Activated naive CD4-positive, alpha-beta T cell treated with anti-CD3 and anti-CD28 coated beads, Interleukin-2, amount 10 ng/mL, durations not matched to agents 7 days and 5 days (primary cell): Measurements from ENCODE around the gene PRCD.
A peak's percentile ranks its signal among the peaks of the same experiment; 100 is the strongest.
"Not testable (repeated sequence)": the region's sequence is repeated elsewhere in the genome, so short reads cannot be mapped to it uniquely, and the experiment has no call there.

Source experiments
- CTCF ChIA-PET: fragments of 350-600 bp; sonication (Branson Sonifier 250); formaldehyde crosslinking; loops from one replicate; lab custom pipeline; 2021; ENCODE audit warnings: antibody characterized with exemption; lab: Charles Lee
- DNase-seq: peaks from one replicate; pipeline ENCODE4 v3.0.0-alpha.2; 2020
- H3K27ac Mint-ChIP-seq: one replicate; pipeline ENCODE4 v1.8.0; 2021; ENCODE audit warnings: mild to moderate bottlenecking, moderate library complexity, mixed read lengths
- H3K27me3 Mint-ChIP-seq: one replicate; pipeline ENCODE4 v1.8.0; 2021; ENCODE audit warnings: mild to moderate bottlenecking, mixed read lengths
- H3K36me3 Mint-ChIP-seq: one replicate; pipeline ENCODE4 v1.8.0; 2021; ENCODE audit warnings: mixed read lengths
- H3K4me1 Mint-ChIP-seq: one replicate; pipeline ENCODE4 v1.8.0; 2021; ENCODE audit warnings: mixed read lengths
- H3K4me3 Mint-ChIP-seq: one replicate; pipeline ENCODE4 v1.8.0; 2021; ENCODE audit warnings: mild to moderate bottlenecking, moderate library complexity, mixed read lengths
- H3K9me3 Mint-ChIP-seq: one replicate; pipeline ENCODE4 v1.8.0; 2021; ENCODE audit warnings: mixed read lengths

PRCD gene

DNA sequence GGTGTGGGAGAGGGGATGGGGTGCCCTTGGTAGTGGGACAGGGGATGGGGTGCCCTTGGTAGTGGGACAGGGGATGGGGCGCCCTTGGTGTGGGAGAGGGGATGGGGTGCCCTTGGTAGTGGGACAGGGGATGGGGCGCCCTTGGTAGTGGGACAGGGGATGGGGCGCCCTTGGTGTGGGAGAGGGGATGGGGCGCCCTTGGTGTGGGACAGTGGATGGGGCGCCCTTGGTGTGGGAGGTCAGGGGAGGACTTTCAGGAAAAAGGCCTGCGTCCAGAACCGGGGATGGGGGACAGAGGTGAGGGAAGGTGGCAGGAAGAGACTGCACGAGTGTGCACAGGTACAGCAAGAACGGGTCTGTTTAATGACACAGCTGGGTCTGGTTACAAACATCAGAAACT lies 12.8 kb upstream of the PRCD start:
- Mint-ChIP-seq H3K27ac (peak overlapping the region; percentile 73), H3K4me1 (peaks cover 28% of the 10 kb centered on the region), H3K27me3 (peaks cover 48% of the 10 kb centered on the region)
- DNase-seq, H3K9me3 Mint-ChIP-seq, H3K36me3 Mint-ChIP-seq, H3K4me3 Mint-ChIP-seq: not testable (repeated sequence)
- CTCF ChIA-PET: interaction anchor here (1.0 to 1.4 kb wide), 3 partner anchors 25 to 187 kb away, joined by 3 to 4 read pairs (median 4); no protein-coding TSS in a partner anchor

DNA sequence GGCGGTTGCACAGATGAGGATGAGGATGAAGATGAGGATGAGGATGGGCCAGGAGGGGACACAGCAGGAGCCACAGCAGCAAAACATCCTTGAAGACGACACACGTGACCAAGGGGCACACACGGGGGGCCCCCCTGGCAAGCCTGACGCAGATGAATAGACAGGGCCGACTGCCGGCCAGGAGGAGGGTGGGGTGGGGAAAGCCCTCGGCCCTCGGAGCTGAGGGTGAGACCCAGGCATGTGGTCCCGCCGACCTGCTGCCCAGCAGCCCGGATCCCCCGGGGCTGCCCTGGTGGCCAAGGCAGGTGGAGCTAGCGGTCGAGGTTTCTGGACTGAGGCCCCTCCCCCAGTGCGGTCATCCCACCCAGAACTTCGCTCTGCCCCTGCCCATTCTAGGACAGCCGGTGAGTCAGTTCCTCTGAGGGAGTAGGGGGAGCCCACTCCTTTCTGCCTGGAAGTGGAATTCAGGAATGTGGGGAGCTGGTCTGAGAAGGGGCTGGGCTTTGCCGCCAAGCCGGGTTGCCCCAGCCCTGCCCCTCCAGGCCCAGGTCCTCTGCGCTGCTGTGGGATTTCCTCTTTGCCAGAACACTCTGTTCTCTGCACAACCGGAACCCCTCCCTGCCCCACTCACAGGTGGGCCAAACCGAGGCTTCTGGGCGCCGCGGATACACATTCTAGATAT lies 12.3 kb upstream of the PRCD start:
- H3K4me1 Mint-ChIP-seq: peaks cover 28% of the 10 kb centered on the region
- H3K9me3 Mint-ChIP-seq: no peaks in the 10 kb centered on the region
- DNase-seq: peak; percentile 66
- CTCF ChIA-PET: interaction anchor here (0.6 to 1.4 kb wide), 6 partner anchors 9 to 186 kb away, joined by 3 to 4 read pairs (median 4); no protein-coding TSS in a partner anchor
- no peaks in the 10 kb centered on the region for H3K36me3 Mint-ChIP-seq
- H3K4me3 Mint-ChIP-seq: no peak overlapping the region
- H3K27me3 Mint-ChIP-seq: peaks cover 53% of the 10 kb centered on the region
- H3K27ac Mint-ChIP-seq: peak overlapping the region; percentile 73

DNA sequence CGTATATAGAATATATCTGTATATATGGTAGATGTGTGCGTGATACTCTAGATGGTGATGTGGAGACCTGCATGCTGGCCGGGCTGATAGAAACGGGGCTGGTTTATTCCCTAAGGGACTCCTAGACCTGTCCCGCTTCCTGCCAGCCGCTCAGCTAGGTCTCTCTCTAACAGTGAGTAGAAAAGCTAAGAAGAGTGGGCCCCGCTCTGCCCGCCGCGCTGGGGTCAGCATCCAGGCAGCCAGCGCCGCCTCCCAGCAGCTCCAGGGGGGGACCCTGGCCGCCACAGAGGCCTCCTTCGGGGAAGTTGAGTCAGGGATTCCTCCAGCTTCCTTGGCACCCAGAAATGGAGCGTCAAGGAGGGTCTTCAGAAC lies 11.7 kb upstream of the PRCD start:
- Mint-ChIP-seq H3K4me3 (no peak overlapping the region), H3K4me1 (peaks cover 24% of the 10 kb centered on the region), H3K9me3 (no peaks in the 10 kb centered on the region), H3K27ac (no peak overlapping the region), H3K36me3 (no peaks in the 10 kb centered on the region), H3K27me3 (peaks cover 55% of the 10 kb centered on the region)
- CTCF ChIA-PET: interaction anchor here (0.6 to 1.4 kb wide), 8 partner anchors 10 to 186 kb away, joined by 3 to 4 read pairs (median 3); no protein-coding TSS in a partner anchor
- DNase-seq: no peak

DNA sequence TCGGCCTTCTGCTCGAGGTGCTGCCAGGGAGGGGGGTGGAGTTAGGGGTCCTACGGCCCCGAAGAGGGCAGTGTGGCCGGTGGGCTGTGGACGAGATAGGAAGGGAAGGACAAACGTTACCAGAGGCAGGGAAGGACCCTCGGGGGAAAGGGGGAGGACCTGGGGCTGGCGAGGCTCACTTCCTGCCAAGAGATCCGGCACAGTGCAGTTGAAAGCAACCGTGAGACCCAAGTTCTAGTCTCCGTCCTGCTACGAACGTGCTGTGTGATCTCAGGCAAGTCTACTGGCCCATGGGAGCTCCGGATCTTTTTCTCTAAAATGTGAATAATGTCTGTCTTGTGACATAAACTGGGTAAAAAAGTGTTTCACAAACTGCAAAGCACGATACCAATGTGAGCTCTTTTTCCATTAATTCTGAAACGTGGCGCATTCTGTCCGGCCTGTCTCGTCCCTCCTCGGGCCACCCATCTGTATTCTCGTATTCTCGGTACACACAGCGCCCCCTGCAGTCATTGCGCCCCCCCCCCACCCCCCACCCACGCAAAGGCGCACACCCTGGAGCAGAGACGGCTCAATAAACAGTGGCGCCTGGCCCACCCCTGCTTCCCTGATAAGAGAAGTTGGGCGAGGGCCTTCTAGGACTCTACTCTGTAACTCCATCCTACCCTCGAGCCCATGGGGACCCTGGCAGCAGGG lies 11.2 kb upstream of the PRCD start:
- Mint-ChIP-seq H3K4me1 (peaks cover 18% of the 10 kb centered on the region), H3K9me3 (no peaks in the 10 kb centered on the region), H3K27me3 (peaks cover 53% of the 10 kb centered on the region), H3K36me3 (no peaks in the 10 kb centered on the region), H3K27ac (peak overlapping the region; percentile 42), H3K4me3 (peak overlapping the region; percentile 7)
- DNase-seq: no peak
- CTCF ChIA-PET: interaction anchor here (0.6 to 1.4 kb wide), 6 partner anchors 10 to 185 kb away, joined by 3 to 4 read pairs (median 3); no protein-coding TSS in a partner anchor

DNA sequence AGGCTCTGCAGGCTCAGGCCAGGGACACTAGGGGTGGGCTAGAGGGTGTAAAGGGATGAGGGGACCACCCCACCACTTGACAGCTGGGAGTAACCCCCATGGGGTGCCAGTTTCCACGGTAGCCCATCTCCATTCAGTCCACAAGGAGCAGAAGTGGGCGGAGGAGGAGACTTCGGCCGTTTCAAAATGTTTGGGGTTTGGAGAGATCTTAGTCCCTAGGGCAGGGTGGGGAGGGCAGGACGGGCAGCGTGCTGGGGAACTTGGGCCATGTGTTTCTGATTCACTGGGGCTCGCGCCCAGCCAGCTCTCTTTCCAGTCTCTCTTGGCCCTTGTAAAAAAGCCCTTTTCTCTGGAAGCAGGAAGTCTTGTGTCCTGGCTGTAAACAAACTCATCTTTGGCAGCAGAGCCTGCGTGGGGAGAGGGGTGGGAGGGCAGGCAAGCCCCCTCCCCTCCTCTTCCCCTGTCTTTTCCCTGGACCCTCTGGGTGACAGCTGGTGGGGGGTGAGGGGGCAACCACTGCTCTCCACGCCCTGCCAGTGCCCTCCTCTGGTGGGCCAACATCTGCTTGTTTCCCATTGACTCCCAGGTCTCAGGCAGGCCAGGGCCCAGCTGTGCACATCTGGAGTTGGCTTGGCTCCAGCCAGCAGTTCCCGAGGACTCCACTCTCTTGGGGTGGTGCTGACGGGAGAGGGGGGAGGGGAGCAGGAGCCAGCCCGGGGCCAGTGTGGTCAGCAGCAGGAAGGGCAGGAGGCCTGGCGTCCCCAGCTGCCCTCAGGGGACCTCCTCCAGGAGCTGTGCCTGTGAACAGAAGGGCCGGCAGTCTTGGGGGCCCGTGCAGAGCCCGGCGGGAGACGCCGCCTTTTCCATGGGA lies 10.4 kb upstream of the PRCD start:
- peaks cover 16% of the 10 kb centered on the region for H3K4me1 Mint-ChIP-seq
- no peaks in the 10 kb centered on the region for H3K9me3 Mint-ChIP-seq
- peaks cover 55% of the 10 kb centered on the region for H3K27me3 Mint-ChIP-seq
- DNase-seq: no peak
- CTCF ChIA-PET: interaction anchor here (1.3 kb wide), 1 partner anchor 11 kb away, joined by 3 read pairs; no protein-coding TSS in a partner anchor
- H3K36me3 Mint-ChIP-seq: no peaks in the 10 kb centered on the region
- H3K27ac Mint-ChIP-seq: no peak overlapping the region
- no peak overlapping the region for H3K4me3 Mint-ChIP-seq

DNA sequence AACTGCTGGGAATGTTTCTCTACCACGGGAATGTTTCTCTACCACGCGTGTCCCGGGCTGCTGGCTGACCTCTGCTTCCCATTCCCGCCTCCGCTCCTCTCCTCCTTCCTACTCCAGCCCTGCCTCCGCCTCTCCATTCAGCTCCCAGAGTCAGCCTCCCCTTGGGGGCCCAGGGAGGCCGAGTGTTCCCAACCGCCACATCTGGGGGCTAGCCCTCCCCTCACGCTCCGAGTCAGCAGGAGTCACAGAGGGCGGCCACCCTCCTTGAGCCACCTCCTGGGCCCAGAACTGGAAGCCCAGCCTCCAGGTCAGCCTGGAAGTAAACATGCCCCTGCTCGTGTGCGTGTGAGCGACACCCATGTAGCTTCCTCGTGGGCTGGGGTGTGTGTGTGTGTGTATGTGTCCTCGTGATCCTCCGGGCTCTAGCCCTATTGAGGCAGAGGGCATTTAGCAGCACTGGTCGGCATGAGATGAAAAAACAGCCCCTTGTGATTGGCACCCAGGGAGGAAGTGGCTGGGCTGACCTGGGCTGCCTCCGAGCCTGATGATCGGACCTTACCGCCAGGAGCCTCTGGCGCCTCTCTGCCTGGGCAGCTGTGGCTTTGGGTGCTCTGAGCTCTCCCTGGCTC lies 9.6 kb upstream of the PRCD start:
- no peaks in the 10 kb centered on the region for H3K36me3 Mint-ChIP-seq
- peaks cover 56% of the 10 kb centered on the region for H3K27me3 Mint-ChIP-seq
- CTCF ChIA-PET: interaction anchor here (1.3 kb wide), 1 partner anchor 11 kb away, joined by 3 read pairs; no protein-coding TSS in a partner anchor
- H3K27ac Mint-ChIP-seq: no peak overlapping the region
- DNase-seq: no peak
- peaks cover 15% of the 10 kb centered on the region for H3K4me1 Mint-ChIP-seq
- no peaks in the 10 kb centered on the region for H3K9me3 Mint-ChIP-seq
- no peak overlapping the region for H3K4me3 Mint-ChIP-seq

DNA sequence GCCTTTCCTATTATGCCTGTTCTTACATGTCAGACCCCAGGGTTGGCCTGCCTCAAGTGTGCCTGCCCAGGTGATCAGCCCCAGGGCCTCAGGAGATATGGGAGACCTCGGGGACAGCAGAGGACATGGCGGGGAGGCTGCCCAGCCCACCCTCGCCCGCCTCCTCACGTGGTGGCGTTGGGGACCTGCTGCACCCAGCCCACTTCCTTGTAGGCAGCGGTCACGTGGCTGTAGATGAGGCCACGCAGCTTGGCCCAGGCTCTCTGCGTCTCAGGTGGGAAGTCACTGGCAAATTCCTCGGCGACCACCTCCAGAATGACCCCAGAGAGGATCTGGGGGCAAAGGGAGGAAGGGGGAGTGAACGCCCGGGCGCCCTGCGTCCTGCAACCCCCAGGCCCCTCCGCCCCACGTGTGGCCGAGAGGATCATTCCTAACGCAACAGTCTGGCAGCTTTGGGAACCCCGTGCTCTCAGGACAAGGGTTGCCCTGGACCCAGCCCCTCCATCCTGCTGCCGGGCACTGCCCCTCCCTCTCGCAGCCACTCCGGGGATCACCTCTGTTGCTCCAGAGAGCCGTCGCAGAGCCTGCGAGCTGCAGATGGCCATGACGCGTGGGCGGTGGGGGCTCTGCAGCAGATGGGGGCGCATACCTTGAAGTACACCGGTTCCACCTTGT lies 8.9 kb upstream of the PRCD start:
- no peak overlapping the region for H3K27ac Mint-ChIP-seq
- H3K4me1 Mint-ChIP-seq: peaks cover 15% of the 10 kb centered on the region
- no peak overlapping the region for H3K4me3 Mint-ChIP-seq
- no peaks in the 10 kb centered on the region for H3K9me3 Mint-ChIP-seq
- H3K27me3 Mint-ChIP-seq: peaks cover 63% of the 10 kb centered on the region
- no peak for DNase-seq
- H3K36me3 Mint-ChIP-seq: no peaks in the 10 kb centered on the region
- CTCF ChIA-PET: interaction anchor here (1.1 kb wide), 1 partner anchor 10 kb away, joined by 3 read pairs; no protein-coding TSS in a partner anchor

DNA sequence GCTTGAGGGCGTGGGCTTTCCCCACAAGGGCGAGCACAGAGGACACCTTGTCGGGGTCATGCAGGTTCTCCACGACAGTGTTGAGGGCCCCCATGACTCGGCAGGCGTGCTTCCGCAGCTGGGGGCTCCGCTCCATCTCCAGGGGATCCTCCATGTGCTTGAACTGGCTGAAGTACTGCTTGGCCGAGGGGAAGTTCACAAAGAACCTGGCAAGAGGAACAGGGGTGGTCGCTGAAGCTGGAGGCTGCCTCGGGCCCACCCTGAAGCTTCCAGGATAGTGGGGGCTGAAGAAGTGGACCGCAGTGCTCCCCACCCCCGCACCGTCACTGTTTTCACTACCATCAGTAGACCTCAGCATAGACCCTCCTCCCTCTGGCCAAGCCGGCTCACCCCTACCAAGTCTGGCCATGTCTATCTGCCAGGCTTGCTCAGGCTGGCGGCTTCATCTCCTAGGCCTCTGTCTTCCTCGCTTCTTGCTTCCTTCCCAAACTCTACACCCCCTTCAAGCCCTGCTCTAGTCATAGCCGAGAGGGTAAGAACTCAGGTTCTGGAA lies 8.3 kb upstream of the PRCD start:
- Mint-ChIP-seq H3K36me3 (no peaks in the 10 kb centered on the region), H3K27me3 (peaks cover 69% of the 10 kb centered on the region), H3K27ac (no peak overlapping the region), H3K9me3 (no peaks in the 10 kb centered on the region), H3K4me3 (no peak overlapping the region), H3K4me1 (peaks cover 15% of the 10 kb centered on the region)
- DNase-seq: no peak
- CTCF ChIA-PET: interaction anchor here (1.1 kb wide), 1 partner anchor 11 kb away, joined by 3 read pairs; no protein-coding TSS in a partner anchor

DNA sequence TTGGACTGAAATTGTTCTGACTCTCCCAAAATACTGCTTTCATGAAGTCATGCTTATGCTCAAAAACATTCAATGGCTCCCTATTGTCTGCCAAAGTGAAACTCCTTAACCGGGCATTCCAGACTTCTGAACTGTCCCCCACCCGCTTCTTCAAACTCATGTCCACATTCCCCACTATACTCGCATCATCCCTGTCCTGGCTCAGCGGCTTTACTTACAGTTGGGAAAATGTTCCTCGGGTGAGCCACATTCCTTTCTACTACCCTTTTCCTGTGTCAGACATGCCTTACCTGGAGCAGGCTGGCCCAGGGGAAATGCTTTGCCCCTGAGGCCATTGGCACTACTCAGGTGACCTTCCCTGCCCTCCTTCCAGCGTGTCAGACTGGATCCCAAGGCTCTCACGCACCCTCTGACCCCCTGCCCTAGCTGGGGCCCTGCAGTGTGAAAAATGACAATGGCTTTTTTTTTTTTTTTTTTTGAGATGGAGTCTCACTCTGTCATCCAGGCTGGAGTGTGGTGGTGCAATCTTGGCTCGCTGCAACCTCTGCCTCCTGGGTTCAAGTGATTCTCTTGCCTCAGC lies 7.7 kb upstream of the PRCD start:
- H3K9me3 Mint-ChIP-seq: no peaks in the 10 kb centered on the region
- H3K27ac Mint-ChIP-seq: no peak overlapping the region
- no peak overlapping the region for H3K4me3 Mint-ChIP-seq
- H3K36me3 Mint-ChIP-seq: no peaks in the 10 kb centered on the region
- CTCF ChIA-PET: interaction anchor here (1.1 kb wide), 1 partner anchor 12 kb away, joined by 3 read pairs; no protein-coding TSS in a partner anchor
- peaks cover 73% of the 10 kb centered on the region for H3K27me3 Mint-ChIP-seq
- peaks cover 14% of the 10 kb centered on the region for H3K4me1 Mint-ChIP-seq
- DNase-seq: no peak

DNA sequence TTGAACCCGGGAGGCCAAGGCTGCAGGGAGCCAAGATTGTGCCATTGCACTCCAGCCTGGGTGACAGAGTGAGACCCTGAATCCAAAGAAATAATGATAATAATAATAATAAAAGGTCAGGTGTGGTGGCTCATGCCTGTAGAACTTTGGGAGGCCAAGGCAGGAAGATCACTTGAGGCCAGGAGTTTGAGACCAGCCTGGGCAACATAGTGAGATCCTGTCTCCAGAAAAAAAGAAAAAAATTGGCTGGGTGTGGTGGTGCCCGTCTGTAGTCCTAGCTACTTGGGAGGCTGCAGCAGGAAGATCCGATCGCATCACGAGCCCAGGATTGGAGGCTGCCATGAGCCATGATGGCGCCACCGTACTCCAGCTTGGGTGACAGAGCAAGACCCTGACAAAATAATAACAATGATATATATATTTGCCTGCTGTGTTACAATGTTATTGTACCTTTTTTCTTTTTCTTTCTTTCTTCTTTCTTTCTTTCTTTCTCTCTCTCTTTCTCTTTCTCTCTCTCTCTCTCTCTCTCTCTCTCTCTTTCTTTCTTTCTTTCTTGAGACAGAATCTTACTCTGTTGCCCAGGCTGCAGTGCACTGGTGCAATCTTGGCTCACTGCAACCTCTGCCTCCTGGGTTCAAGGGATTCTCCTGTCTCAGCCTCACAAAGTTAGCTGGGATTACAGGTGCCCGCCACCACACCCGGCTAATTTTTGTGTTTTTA lies 6.0 kb upstream of the PRCD start:
- not testable (repeated sequence) for H3K9me3 Mint-ChIP-seq

DNA sequence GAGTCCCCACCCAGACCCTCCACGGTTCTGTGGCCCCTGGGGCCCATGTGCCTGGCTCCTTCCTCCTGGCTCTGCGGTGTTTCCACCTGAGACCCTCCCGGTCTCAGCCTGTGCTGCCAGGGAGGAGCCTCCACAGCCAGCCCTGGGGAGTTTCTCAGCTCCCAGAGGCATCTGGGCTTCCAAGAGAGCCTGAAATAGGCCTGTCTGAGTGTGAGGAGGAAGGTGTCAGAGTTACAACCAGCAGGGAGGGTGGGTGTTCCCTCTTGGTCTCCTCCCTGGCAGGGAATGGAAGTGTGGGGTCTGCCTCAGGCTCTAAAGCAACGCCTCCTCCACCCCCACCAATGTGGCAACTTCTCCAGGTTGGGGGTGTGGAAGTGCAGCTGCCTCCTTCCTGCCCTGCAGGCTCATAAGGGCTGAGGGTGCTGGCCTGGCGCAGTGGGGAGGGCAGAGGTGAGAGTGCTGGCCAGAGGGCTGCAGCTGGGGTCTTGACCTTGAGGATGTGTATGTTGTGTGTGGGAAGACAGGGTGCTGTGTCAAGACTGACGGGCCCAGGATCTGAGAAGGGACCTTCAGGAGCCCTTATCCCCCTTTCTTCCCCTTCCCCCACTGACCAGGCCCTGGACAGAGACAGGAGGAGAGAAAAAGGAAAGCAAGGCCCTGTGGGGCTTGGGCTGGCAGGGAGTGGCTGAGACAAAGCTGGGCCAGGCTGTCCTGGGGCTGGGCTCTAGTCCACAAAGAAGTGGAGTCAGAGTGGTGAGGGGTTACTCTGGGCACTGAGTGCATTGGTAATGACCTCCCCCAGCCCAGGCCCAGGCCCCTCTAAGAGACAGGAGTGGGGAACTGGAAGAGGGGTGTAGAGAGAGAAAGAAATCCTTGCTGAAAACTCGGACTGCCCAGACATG lies 4.8 kb upstream of the PRCD start:
- Mint-ChIP-seq H3K36me3 (no peaks in the 10 kb centered on the region), H3K27me3 (peaks cover 89% of the 10 kb centered on the region), H3K27ac (no peak overlapping the region), H3K9me3 (no peaks in the 10 kb centered on the region), H3K4me3 (no peak overlapping the region), H3K4me1 (no peaks in the 10 kb centered on the region)
- no peak for DNase-seq
- CTCF ChIA-PET: interaction anchor here (1.1 to 1.2 kb wide), 2 partner anchors 12 to 89 kb away, joined by 3 to 5 read pairs; no protein-coding TSS in a partner anchor

More for the DNA sequence above, 6.0 kb upstream of the PRCD start:
- DNase-seq, H3K27ac Mint-ChIP-seq, H3K4me1 Mint-ChIP-seq, H3K4me3 Mint-ChIP-seq, CTCF ChIA-PET, H3K36me3 Mint-ChIP-seq: not testable (repeated sequence)
- H3K27me3 Mint-ChIP-seq: peaks cover 81% of the 10 kb centered on the region
